Measurements from ENCODE around the gene GCM1. TPM values are rescaled to one million over a fixed set of nuclear protein-coding genes. Genes with fewer than 3 reads are reported as not detected.

The GCM1 gene
- total RNA-seq (2011; cell fraction: chromatin; rRNA removed; ENCODE audit: low replicate concordance): not detected in 2 replicates
- not detected in 2 replicates for total RNA-seq (2011; cell fraction: nucleolus; rRNA removed)
- not detected in 2 replicates for total RNA-seq (2011; cell fraction: nucleoplasm; rRNA removed)
- not detected in 2 replicates for total RNA-seq (2014; rRNA removed)
- not detected in 2 replicates for total RNA-seq (2014; rRNA removed; fragmentation: Illumina TruSeq; extraction: Trizol)
- not detected in 2 replicates for total RNA-seq (2015; rRNA removed; fragmentation: Illumina TruSeq; extraction: Trizol)
- total RNA-seq (2021): not detected in 2 replicates
- 0.07 TPM in 1 of 2 replicates, not detected in the other for polyA plus RNA-seq (2011; rRNA removed)
- 0.01 and 0.04 TPM in 2 replicates for polyA plus RNA-seq (2011; cell fraction: cytosol; rRNA removed)
- polyA plus RNA-seq (2011; cell fraction: nucleus; rRNA removed): 0.06 and 0.14 TPM in 2 replicates
- 0.03 TPM in 1 of 2 replicates, not detected in the other for polyA plus RNA-seq (2012)
- polyA plus RNA-seq (2014; fragmentation: Illumina TruSeq; extraction: Trizol): 0.07 TPM in 1 of 2 replicates, not detected in the other
- polyA plus RNA-seq (2014; fragmentation: Nextera tagmentation; extraction: Ambion mirVana): not detected
- not detected in 2 replicates for polyA plus RNA-seq (2014; rRNA removed)
- not detected in 2 replicates for polyA minus RNA-seq (2011; rRNA and poly(A)+ RNA removed)
- not detected in 2 replicates for polyA minus RNA-seq (2011; cell fraction: cytosol; rRNA and poly(A)+ RNA removed)
- not detected in 2 replicates for polyA minus RNA-seq (2011; cell fraction: nucleus; rRNA and poly(A)+ RNA removed)
- Bru-seq, nascent RNA: percentile 8 among the genes with signal in this experiment
- BruChase-seq, experiment 1, labeled RNA remaining after a 2-hour chase: percentile 12 among the genes with signal in this experiment
- BruChase-seq, experiment 2, labeled RNA remaining after a 6-hour chase: percentile 13 among the genes with signal in this experiment
- long read RNA-seq, experiment 1: 0 reads
- long read RNA-seq, experiment 2: 0 reads
- long read RNA-seq, experiment 3: 0 reads

GRCh38 chr6:53148684-53149083, at the start of gene GCM1:
TSS of gene GCM1 (minus strand) at chr6:53148841. CDS start at chr6:53145632, 3,209 bp downstream.
- Histone ChIP-seq H3K9me3 (replicated peaks; ENCODE audit: control insufficient read depth, insufficient read depth, low read depth, low read length) (peaks cover 1% of the 10 kb centered on the region; the same call in 1 of the 2 replicates), H3K9me1 (ENCODE audit: control insufficient read depth, insufficient read depth, low read length) (no peaks in the 10 kb centered on the region), H3K4me2 (ENCODE audit: insufficient read depth, low read length) (no peak within 1 kb of the TSS), H3K36me3 (ENCODE audit: control insufficient read depth, insufficient read depth, low read length) (no peaks in the 10 kb centered on the region), H3K9ac (ENCODE audit: insufficient read depth in 1 of 2, low read depth in 2 of 2, low read length in 2 of 2) (no peak within 1 kb of the TSS), H2AFZ (ENCODE audit: low read depth, low read length) (no peak within 1 kb of the TSS), H3K4me3 (no peak within 1 kb of the TSS), H3K27me3 (ENCODE audit: control insufficient read depth in 2 of 2, insufficient read depth in 2 of 2, low read length in 2 of 2) (peaks cover 26 to 28% of the 10 kb centered on the region in 2 experiments; a peak in 4 of 5 replicates), H4K20me1 (replicated peaks; ENCODE audit: control insufficient read depth, insufficient read depth, low read length) (no peaks in the 10 kb centered on the region), H3K27ac (ENCODE audit: extremely low read depth, low read depth, low read length) (no peak within 1 kb of the TSS), H3K4me1 (replicated peaks in 1 of 2; ENCODE audit: control insufficient read depth in 2 of 2, insufficient read depth in 2 of 2, low read length in 2 of 2) (no peaks in the 10 kb centered on the region), H3K79me2 (ENCODE audit: control insufficient read depth, insufficient read depth, low read length) (no peaks in the 10 kb centered on the region)
- TF ChIP-seq NFIC (IDR thresholded peaks at IDR 0.05) (peak; percentile 34; the same call in 1 of the 2 replicates), RNF2 (IDR thresholded peaks at IDR 0.05) (no peak)
- intact Hi-C loops (cut with micrococcal nuclease) (no loop called here), in situ Hi-C loops (cut with MboI) (no loop called here)
- no peak for ATAC-seq
- DNase-seq (ENCODE audit: extremely low read depth in 1 of 4, low spot score in 3 of 4): no peak
- WGBS (ENCODE audit: insufficient coverage, low coverage, missing lambda C conversion rate): 4% methylated on average over 5 of the region's 5 CpGs
- no TSS peak for BruUV-seq (replicated peaks)
- CTCF ChIA-PET (ENCODE audit: low intra/inter-chr PET ratio): no interaction called here
- no peak for FAIRE-seq
- POLR2A ChIA-PET: no interaction called here

GRCh38 chr6:53197553-53197952, 48.9 kb upstream of the GCM1 start:
- DNase-seq (ENCODE audit: extremely low read depth in 1 of 4, low spot score in 3 of 4) (no peak), FAIRE-seq (no peak), ATAC-seq (no peak)
- no TSS peak for BruUV-seq (replicated peaks)
- Histone ChIP-seq H3K4me3 (no peak overlapping the region), H3K9me3 (replicated peaks; ENCODE audit: control insufficient read depth, insufficient read depth, low read depth, low read length) (no peaks in the 10 kb centered on the region), H3K4me2 (ENCODE audit: insufficient read depth, low read length) (no peak overlapping the region), H3K4me1 (replicated peaks in 1 of 2; ENCODE audit: control insufficient read depth in 2 of 2, insufficient read depth in 2 of 2, low read length in 2 of 2) (peaks cover 0 to 3% of the 10 kb centered on the region in 2 experiments; a peak in 1 of 5 replicates), H3K79me2 (ENCODE audit: control insufficient read depth, insufficient read depth, low read length) (no peaks in the 10 kb centered on the region), H3K9me1 (ENCODE audit: control insufficient read depth, insufficient read depth, low read length) (no peaks in the 10 kb centered on the region), H2AFZ (ENCODE audit: low read depth, low read length) (no peak overlapping the region), H4K20me1 (replicated peaks; ENCODE audit: control insufficient read depth, insufficient read depth, low read length) (no peaks in the 10 kb centered on the region), H3K27me3 (ENCODE audit: control insufficient read depth in 2 of 2, insufficient read depth in 2 of 2, low read length in 2 of 2) (no peaks in the 10 kb centered on the region), H3K36me3 (ENCODE audit: control insufficient read depth, insufficient read depth, low read length) (no peaks in the 10 kb centered on the region), H3K27ac (ENCODE audit: extremely low read depth, low read depth, low read length) (no peak overlapping the region), H3K9ac (ENCODE audit: insufficient read depth in 1 of 2, low read depth in 2 of 2, low read length in 2 of 2) (no peak overlapping the region)
- ChIA-PET POLR2A (no interaction called here), CTCF (ENCODE audit: low intra/inter-chr PET ratio) (no interaction called here)
- TF ChIP-seq CBFA2T2 (conservative IDR thresholded peaks at IDR 0.05) (peak; percentile 19; the same call in 1 of the 2 replicates), RAD51 (IDR thresholded peaks at IDR 0.05; ENCODE audit: borderline replicate concordance, low read depth) (peak; percentile 19; the same call in 1 of the 2 replicates), TOE1 (IDR thresholded peaks at IDR 0.05; ENCODE audit: borderline replicate concordance) (peak; percentile 66; the same call in 1 of the 2 replicates), TOE1 (CRISPR knock-in tag; IDR thresholded peaks at IDR 0.05; ENCODE audit: borderline replicate concordance, low read depth) (no peak), ZNF165 (CRISPR knock-in tag; IDR thresholded peaks at IDR 0.05; ENCODE audit: borderline replicate concordance) (no peak), ZNF512 (tag; IDR thresholded peaks at IDR 0.05) (0 out of 2 replicates have a peak, but pooled peaks have one; percentile 26), TFE3 (CRISPR knock-in tag; IDR thresholded peaks at IDR 0.05) (peak; percentile 50; the same call in 1 of the 2 replicates)
- intact Hi-C loops (cut with micrococcal nuclease): no loop called here
- in situ Hi-C loops (cut with MboI): loop anchor here (25.0 kb wide), 1 partner anchor 240 kb away; no protein-coding TSS in a partner anchor
- WGBS (ENCODE audit: insufficient coverage, low coverage, missing lambda C conversion rate): 13% methylated on average over 3 of the region's 3 CpGs
